ENCODE data around the gene SLC5A4.

- TF ChIP-seq CTCF (IDR thresholded peaks at IDR 0.05; ENCODE audit: insufficient read depth, low read length, poor library complexity, severe bottlenecking) = no peak
- no peak for TF ChIP-seq EZH2phosphoT487 (conservative IDR thresholded peaks at IDR 0.05; ENCODE audit: low read length)
Observed at GRCh38 chr22:32207971-32208480, 47.1 kb downstream of the SLC5A4 start.

Data from SU-DHL-6 (cell line).